Measurements from ENCODE around the gene PDGFA.

DNA sequence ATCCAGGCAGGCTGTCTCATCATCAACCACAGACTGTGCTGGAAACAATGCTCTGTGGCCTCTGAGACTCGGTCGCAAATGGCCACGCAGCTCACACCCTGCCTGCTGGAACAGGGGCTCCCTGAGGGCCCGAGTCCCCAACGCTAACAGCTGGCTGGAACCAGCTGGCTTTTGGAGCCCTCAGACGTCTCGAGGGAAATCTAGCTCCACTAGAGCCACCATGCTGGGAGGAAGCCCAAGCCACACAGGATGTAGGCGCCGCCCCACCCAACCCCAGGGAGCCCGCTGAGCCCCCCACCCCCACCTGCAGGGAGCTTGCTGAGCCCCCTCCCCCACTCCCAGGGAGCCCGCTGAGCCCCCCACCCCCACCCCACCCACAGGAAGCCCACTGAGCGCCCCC, 21.4 kb upstream of the PDGFA start:
- TF ChIP-seq CTCF (optimal IDR thresholded peaks at IDR 0.05 in 1 of 3, IDR thresholded peaks at IDR 0.05 in 1 of 3, conservative IDR thresholded peaks at IDR 0.05 in 1 of 3; ENCODE audit: extremely low read depth in 1 of 3, insufficient read depth in 2 of 3, low read length in 3 of 3), result no peak
- TF ChIP-seq EZH2 (IDR thresholded peaks at IDR 0.05; ENCODE audit: low read length), result no peak
